K562 (cell line): ENCODE data around the gene HDC. TPM values are rescaled to one million over a fixed set of nuclear protein-coding genes. Genes with fewer than 3 reads are reported as not detected.
A peak's percentile ranks its signal among the peaks of the same experiment; 100 is the strongest.

Experiments
- ARHGAP35 ChIP-seq: fragments of 450-650 bp; IDR thresholded peaks from 2 replicates; pipeline ENCODE4 v1.6.1; 2018; ENCODE audit not compliant: partially characterized antibody
- ARNT ChIP-seq, 2 experiments: fragments of 450-650 bp; IDR thresholded peaks; 2 replicates each; pipeline ENCODE4 v1.6.1; 2016; ENCODE audit warnings: mild to moderate bottlenecking in 1 of 2
- BRF2 ChIP-seq: IDR thresholded peaks from 3 replicates; pipeline ENCODE4 v1.6.1; 2011; ENCODE audit warnings: borderline replicate concordance, mild to moderate bottlenecking; ENCODE audit not compliant: insufficient read length, insufficient read depth
- CBX1 ChIP-seq: sonication (generic); IDR thresholded peaks from 2 replicates; pipeline ENCODE4 v1.6.1; 2016; ENCODE audit warnings: antibody characterized with exemption, low read depth, mild to moderate bottlenecking
- CHD1 ChIP-seq: fragments of 200-600 bp; sonication (generic); IDR thresholded peaks from one replicate; pipeline ENCODE4 v1.6.1; 2012; ENCODE audit warnings: mild to moderate bottlenecking, moderate library complexity, low read length, inconsistent platforms
- CTCF ChIP-seq, 3 experiments: IDR thresholded peaks in 2 of 3; conservative IDR thresholded peaks in 1 of 3; 2 replicates each; pipeline ENCODE4 v1.5.1; 2011 to 2012; ENCODE audit warnings: low read length in 3 of 3, mild to moderate bottlenecking in 3 of 3, control low read depth in 2 of 3, improper control_type of control experiment in 1 of 3, inconsistent platforms in 1 of 3, low read depth in 1 of 3, mixed read lengths in 1 of 3, moderate library complexity in 1 of 3; ENCODE audit not compliant: insufficient read depth in 2 of 3
- E2F5 ChIP-seq: sonication (generic); formaldehyde crosslinking; IDR thresholded peaks from 2 replicates; pipeline ENCODE4 v1.8.0; 2022; ENCODE audit warnings: mild to moderate bottlenecking, missing genetic modification reagents
- FIP1L1 ChIP-seq: fragments of 200-400 bp; formaldehyde crosslinking; IDR thresholded peaks from 2 replicates; pipeline ENCODE4 v1.6.1; 2018; ENCODE audit warnings: mild to moderate bottlenecking, low read depth, low read length; ENCODE audit not compliant: poor library complexity, severe bottlenecking
- FOXO4 ChIP-seq: fragments of 450-650 bp; formaldehyde crosslinking; IDR thresholded peaks from 2 replicates; pipeline ENCODE4 v1.4.0; 2020; ENCODE audit warnings: mild to moderate bottlenecking, moderate library complexity
- FUS ChIP-seq: fragments of 200-400 bp; formaldehyde crosslinking; optimal IDR thresholded peaks from 2 replicates; pipeline ENCODE3; 2017; ENCODE audit warnings: low read depth, low read length
- ID3 ChIP-seq, 2 experiments: fragments of 250-450 bp in 1 of 2; fragments of 450-650 bp in 1 of 2; sonication (Bioruptor Pico) in 1 of 2; IDR thresholded peaks; 2 replicates each; pipeline versions ENCODE4 v1.6.1 to v1.8.0; 2016 to 2021; ENCODE audit warnings: mild to moderate bottlenecking in 2 of 2, moderate library complexity in 2 of 2, missing compliant biosample characterization in 1 of 2, missing genetic modification characterization in 1 of 2
- MTF1 ChIP-seq: fragments of 250-450 bp; sonication (Bioruptor Pico); IDR thresholded peaks from 2 replicates; pipeline ENCODE4 v1.9.0; 2021; ENCODE audit warnings: moderate library complexity, mild to moderate bottlenecking, inconsistent platforms, borderline replicate concordance
- MYC ChIP-seq, 2 experiments: fragments of 250-450 bp in 1 of 2; sonication (Bioruptor Pico) in 1 of 2; IDR thresholded peaks; 2 replicates each; pipeline versions ENCODE4 v1.5.1 to v1.6.1; 2012 to 2021; ENCODE audit warnings: low read depth in 2 of 2, borderline replicate concordance in 1 of 2, improper control_type of control experiment in 1 of 2, low read length in 1 of 2, mild to moderate bottlenecking in 1 of 2, moderate library complexity in 1 of 2
- NR1H2 ChIP-seq: sonication (generic); formaldehyde crosslinking; IDR thresholded peaks from 2 replicates; pipeline ENCODE4 v1.4.0; 2020; ENCODE audit warnings: mild to moderate bottlenecking, missing genetic modification reagents
- RBM15 ChIP-seq: fragments of 200-400 bp; formaldehyde crosslinking; IDR thresholded peaks from 2 replicates; pipeline ENCODE4 v1.6.1; 2018; ENCODE audit warnings: mild to moderate bottlenecking, low read length, moderate library complexity; ENCODE audit not compliant: insufficient read depth
- SOX6 ChIP-seq: fragments of 450-650 bp; IDR thresholded peaks from 2 replicates; pipeline ENCODE4 v1.6.1; 2014; ENCODE audit warnings: mild to moderate bottlenecking
- THRAP3 ChIP-seq: fragments of 450-650 bp; IDR thresholded peaks from 2 replicates; pipeline ENCODE4 v1.6.1; 2016; ENCODE audit warnings: mild to moderate bottlenecking, inconsistent platforms, borderline replicate concordance
- ZBED1 ChIP-seq: IDR thresholded peaks from 2 replicates; pipeline ENCODE4 v1.6.1; 2014
- ZNF140 ChIP-seq: fragments of 250-450 bp; sonication (Bioruptor Pico); IDR thresholded peaks from 2 replicates; pipeline ENCODE4 v1.8.0; 2021; ENCODE audit warnings: moderate library complexity, mild to moderate bottlenecking, inconsistent platforms
- ZNF507 ChIP-seq: conservative IDR thresholded peaks from 2 replicates; pipeline ENCODE4 v1.6.1; 2017; ENCODE audit warnings: missing genetic modification characterization, missing compliant biosample characterization
- ZNF511 ChIP-seq: sonication (generic); formaldehyde crosslinking; IDR thresholded peaks from 2 replicates; pipeline ENCODE4 v1.8.0; 2022; ENCODE audit warnings: mild to moderate bottlenecking, missing genetic modification reagents
- ZNF780A ChIP-seq: fragments of 250-450 bp; sonication (Bioruptor Pico); IDR thresholded peaks from 2 replicates; pipeline ENCODE4 v1.5.0; 2021; ENCODE audit warnings: mild to moderate bottlenecking
- polyA plus RNA-seq, 8 experiments: library from polyadenylated mRNA; depleted of rRNA in 4 of 8; stranded (reverse) in 5 of 8; unstranded in 3 of 8; fragments of >200 nt; fragmentation: Nextera tagmentation in 2 of 8; fragmentation: Illumina TruSeq in 1 of 8; extraction: Ambion mirVana in 2 of 8; extraction: Trizol in 1 of 8; gene quantifications; 2 replicates each; pipeline versions ENCODE4 v1.2.1 to v1.2.3, GENCODE V29; 2011 to 2014; ENCODE audit warnings: inconsistent platforms in 1 of 8, missing spikeins in 1 of 8
- total RNA-seq, 7 experiments: library from RNA; depleted of rRNA in 6 of 7; stranded (reverse); fragments of >200 nt in 6 of 7; fragmentation: Illumina TruSeq in 2 of 7; extraction: Trizol in 2 of 7; gene quantifications; 2 replicates each; pipeline versions ENCODE4 v1.2.1 to v1.2.3, GENCODE V29; 2011 to 2021; ENCODE audit warnings: low replicate concordance in 1 of 7

HDC gene
- total and polyA plus RNA-seq, 9 of the 15 experiments (the other 6 are each of a cell fraction or from before 2014, with no cell fraction given), result 0.26 to 5.3 (median 0.99) TPM

- TF ChIP-seq ZNF140 (CRISPR knock-in tag) (no peak), FOXO4 (no peak), MYC (IDR thresholded peaks at IDR 0.05; ENCODE audit: low read depth, low read length) (peak; percentile 54; the same call in 1 of the 2 replicates), MYC (CRISPR knock-in tag; IDR thresholded peaks at IDR 0.05; ENCODE audit: borderline replicate concordance, low read depth) (no peak), ARHGAP35 (no peak), CTCF (IDR thresholded peaks at IDR 0.05 in 2 of 3, conservative IDR thresholded peaks at IDR 0.05 in 1 of 3; ENCODE audit: insufficient read depth in 2 of 3, low read depth in 1 of 3, low read length in 3 of 3) (0 out of 6 replicates have a peak, but pooled peaks of 1 of the 3 experiments have one; percentile 3), MTF1 (CRISPR knock-in tag) (no peak), ZBED1 (no peak), RBM15 (no peak), ID3 (CRISPR knock-in tag; IDR thresholded peaks at IDR 0.05) (no peak), ID3 (tag; IDR thresholded peaks at IDR 0.05) (0 out of 2 replicates have a peak, but pooled peaks have one; percentile 10), BRF2 (no peak), NR1H2 (CRISPR knock-in tag) (no peak), ZNF780A (no peak), ARNT (IDR thresholded peaks at IDR 0.05) (peak; percentile 33 to 90; a peak in 3 of 4 replicates), SOX6 (peak; percentile 99), FUS (no peak), ZNF511 (no peak), THRAP3 (no peak), CBX1 (no peak), CHD1 (no peak), E2F5 (CRISPR knock-in tag) (no peak), ZNF507 (no peak), FIP1L1 (no peak)
These were observed 4.5 kb downstream of the HDC start (continued) for GRCh38 chr15:50260969-50261496.
